GM21786 (cell line): ENCODE results near the gene PIM2.

Experiments used
- ATAC-seq: cut with Tn5 transposase; IDR thresholded peaks from one replicate; pipeline ENCODE4 v1.9.1; 2021; ENCODE audit not compliant: unreplicated experiment

PIM2 gene

DNA sequence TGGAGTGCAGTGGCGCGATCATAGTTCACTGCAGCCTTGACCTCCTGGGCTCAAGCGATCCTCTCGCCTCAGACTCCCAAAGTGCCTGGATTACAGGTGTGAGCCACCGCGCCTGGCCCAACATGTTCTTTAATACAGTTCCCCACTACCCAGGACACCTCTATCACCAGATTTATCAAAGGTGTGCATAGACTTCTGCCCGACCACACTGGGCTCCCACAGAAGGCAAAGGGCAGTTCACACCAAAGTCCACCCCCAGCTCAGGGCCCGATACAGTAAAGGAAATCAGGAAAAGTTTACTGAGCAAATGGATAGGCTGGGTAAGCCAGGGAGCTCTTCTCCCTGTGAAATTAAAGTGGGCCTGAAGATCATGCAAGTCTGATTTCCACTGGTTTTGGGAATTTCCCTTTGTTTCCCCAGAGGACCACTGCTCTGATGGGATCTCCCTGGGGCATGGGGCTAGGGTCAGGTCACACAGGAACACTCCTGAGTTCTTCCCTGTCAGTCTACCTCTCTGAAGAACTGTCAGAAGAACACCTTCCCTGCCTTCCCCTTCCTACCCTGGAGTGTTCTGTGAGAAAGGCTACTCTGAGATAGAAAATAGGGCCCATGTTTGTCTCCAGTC lies 17.7 kb upstream of the PIM2 start:
- ATAC-seq: no peak

DNA sequence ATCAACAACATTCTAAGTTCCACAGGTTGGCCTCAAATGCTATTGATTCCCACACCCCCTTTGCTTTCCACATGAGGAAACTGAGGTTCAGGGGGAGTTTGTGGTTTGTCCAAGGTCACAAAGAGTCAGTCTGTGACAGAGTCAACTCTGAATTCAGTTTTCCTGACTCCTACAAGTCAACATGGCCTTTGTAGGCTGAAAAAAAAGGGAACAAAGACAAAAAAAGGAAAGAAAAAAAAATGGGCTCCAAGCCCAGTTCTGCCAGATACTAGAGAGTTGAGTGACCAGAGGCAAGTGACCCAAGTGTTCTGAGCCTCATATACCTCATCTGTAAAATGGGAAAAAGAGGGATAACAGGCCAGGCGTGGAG lies 16.5 kb upstream of the PIM2 start:
- no peak for ATAC-seq

DNA sequence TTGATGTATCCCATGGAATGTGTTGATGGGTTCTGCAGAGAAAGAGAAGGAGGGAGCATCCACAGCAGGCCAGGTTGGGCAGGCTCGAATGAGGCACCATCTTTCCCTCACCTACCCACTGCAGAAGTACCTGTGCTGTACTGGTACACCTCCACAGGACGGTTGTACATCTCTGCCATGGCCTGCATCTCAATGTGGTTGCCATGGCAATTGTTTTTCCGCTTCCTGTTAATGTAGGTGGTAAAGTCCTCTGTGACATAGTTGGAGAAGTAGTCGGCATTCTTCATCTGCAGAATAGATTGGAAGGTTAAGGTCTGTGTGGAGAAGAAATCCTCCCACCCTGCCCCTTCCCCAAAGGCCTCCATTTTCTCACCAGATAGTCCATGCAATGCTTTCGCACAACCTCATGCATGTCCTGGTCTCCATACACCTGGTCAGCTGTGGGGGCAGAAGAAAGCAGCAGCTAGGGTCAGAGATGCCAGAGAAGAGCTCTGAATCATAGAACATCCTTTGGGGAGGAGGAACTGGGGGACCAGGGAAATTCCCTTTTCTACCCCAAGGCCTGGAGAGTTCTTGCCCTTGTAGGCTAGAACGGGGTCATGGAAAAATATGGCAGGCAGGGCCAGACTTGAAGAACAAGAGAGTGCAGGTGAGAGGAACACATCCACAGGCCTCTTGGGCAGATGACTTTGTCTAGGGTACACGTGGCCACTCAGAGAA lies 15.9 kb upstream of the PIM2 start:
- no peak for ATAC-seq

DNA sequence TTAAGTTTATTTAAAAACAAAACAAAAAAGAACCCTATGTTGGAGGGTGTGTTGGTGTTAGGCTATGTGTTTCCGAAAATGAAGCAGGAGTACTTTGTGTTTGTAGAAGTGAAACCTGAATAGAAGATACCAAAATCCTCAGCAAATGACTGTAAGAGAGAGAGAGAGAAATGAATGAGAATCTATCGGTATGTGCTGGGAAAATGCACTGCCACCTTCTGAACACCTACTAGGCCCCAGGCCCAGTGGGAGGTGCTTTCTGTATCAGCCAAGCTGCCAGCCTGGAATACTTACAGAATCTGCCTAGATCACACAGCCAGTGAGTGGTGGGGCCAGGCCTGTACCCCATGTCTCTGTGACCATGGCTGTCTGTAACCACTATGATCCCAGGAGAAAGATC lies 14.9 kb upstream of the PIM2 start:
- no peak for ATAC-seq

DNA sequence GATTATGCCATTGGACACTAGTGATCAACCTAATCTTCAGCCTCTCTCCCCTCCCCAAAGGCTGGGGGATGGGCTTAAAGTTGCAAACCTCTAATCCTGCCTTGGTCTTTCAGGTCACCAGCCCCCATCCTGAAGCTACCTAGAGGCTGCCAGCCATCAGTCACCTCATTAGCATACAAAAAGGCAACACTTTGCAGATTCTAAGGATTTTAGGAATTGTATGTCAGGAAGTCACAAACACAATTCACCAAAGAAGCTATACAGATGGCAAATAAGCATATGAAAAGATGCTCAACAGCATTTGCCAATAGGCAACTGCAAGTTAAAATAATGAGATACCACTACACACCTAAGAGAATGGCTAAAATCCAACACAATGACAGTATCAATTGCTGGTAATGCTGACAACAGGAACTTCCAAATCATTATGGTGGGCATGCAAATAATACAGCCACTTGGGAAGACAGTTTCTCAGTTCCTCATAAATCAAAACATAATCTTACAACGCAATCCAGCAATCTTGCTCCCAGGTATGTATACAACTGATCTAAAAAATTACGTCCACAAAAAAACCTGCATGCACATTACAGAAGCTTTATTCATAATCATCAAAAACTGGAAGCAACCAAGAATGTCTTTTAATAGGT lies 9.0 kb upstream of the PIM2 start:
- ATAC-seq: no peak

DNA sequence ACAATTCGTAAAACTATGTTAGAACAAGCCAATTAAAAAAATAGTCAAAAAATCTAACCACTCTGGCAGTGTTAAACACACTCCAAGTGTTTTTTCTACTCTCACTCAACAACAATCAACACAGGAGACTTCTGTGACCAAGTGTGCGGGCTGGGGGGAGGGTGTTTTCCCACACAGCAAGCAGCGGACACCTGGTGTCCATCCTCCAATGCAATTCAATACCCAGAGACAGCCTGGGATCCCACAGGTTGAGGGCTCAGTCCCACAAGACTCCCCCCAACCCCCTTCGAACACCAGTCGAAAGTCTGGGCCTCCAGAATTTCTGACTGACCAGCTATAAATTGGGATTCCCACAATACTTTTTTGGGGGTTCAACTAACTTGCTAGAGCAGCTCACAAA lies 8.3 kb upstream of the PIM2 start:
- ATAC-seq: no peak

DNA sequence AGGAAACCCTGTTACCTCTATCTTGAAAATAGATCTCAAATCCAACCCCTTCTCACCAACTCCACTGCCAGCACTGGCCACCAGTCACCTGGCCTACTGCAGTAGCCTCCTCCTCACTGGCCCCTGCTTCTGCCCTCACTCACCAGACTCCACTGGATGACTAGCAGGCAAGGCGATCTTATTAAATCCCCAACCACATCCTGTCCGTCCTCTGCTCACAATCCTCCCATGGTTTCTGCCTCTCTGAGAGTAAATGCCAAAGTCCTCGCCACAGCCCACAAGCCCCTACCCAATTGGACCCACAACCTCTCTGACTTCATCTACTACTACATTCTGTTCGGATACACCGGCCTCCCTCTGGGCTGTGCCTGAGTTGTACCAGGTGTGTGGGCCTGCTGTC lies 5.4 kb upstream of the PIM2 start:
- no peak for ATAC-seq

DNA sequence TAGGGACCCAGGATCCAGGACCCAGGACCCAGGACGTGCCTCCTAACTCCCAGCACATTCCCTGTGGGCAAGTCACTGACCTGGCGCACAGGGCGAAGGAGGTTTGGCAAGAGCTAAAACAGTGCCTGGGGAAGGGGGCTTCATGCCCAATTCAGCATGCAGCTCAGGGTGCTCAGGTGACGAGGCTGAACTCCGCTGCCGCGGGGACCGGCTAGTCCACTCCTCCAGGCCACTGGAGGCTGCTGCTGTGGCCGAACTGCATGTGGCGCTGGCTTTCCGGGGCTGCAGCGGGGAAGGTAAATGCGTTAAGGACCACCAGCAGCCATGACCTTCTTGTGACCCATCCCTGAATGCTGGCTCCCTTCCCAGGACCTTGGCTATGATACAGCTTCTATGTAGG lies 4.9 kb upstream of the PIM2 start:
- no peak for ATAC-seq

DNA sequence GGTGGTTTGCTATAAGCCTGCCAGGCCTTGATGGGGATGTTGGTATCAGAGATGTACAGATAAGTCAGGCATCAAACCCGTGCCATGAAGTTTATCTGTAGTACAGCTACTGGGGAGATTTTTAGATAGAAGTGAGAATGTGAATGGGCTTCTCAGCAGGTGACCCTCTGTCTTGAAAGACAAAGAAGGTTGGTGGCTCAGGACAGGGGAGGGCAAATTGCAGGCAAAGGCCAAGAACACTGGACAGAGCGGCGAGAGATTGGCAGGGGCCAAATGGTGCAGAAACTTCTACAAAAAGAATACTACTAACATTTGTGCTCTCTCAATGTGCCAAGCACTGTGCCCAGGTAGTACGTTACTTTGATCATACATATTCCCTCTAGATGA lies 1.9 kb upstream of the PIM2 start:
- no peak for ATAC-seq

DNA sequence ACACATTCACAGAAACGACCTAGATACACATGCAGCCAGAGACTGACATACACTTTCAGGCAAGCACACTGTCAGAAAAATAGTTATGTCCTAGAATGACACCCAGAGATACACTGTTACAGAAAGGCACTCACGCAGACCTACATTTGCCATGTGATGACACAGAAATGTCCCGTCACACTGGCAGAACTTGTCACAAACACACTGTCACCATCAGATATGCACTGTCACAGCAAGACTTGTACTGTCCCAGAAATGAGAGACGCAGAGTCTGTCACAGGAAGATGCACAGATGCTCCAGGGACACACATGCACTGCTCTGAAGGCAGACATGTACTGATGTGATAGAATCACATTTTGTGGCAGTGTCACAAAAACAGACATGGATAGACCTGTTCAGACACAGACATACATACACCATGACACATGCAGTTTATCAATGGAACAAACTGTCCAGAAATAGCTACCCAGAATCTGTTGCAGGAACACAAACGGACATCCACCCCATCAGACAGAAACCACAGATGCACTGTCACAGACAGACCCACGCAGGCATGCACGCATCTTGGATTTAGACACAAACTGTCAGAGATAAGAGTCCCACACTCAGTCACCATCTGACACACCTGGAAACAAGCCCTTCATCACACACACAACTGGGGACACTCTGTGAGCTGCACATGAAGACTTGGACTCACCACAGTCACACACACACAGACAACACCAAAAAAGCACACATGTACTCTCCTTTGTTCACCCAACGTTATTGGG lies 1.3 kb upstream of the PIM2 start:
- no peak for ATAC-seq

DNA sequence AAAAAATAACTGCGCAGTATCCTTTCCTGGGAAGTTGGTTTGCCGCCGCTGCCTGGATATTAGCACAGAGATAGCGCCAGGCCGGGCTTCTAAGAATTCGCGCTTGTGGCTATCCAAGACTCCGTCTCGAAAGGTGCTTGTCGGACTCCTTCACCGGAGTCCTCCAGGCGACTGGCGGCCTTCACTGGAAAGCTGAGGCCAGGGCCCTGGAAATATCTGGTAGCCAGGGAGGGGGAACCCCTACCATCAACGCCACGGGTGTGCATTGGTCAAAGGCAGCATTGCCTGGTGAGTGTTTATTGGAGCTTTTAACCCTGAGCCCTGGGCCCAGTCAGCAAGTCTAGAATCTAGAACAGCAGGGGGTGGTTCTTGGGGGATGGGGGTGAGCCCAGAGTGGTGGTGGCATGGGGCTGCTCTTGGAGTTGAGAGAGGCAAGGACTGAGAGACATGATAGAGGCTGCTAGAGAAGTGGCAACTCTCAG lies 577 bp upstream of the PIM2 start:
- ATAC-seq: no peak

DNA sequence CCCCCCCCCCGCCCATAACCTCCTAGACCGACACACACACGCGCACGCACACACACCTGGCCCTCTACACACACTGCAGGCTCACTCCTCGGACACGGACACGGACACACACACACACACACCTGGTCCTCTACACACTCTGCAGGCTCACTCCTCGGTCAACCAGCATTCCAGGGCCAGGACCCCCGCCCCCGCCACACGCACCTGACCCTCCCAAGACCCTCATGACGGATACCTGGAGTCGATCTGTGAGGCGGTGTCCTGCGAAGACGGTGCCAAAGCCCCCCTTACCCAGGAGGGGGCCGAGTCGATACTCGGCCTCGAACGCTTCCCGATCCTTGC lies 552 bp downstream of the PIM2 start:
- no peak for ATAC-seq

DNA sequence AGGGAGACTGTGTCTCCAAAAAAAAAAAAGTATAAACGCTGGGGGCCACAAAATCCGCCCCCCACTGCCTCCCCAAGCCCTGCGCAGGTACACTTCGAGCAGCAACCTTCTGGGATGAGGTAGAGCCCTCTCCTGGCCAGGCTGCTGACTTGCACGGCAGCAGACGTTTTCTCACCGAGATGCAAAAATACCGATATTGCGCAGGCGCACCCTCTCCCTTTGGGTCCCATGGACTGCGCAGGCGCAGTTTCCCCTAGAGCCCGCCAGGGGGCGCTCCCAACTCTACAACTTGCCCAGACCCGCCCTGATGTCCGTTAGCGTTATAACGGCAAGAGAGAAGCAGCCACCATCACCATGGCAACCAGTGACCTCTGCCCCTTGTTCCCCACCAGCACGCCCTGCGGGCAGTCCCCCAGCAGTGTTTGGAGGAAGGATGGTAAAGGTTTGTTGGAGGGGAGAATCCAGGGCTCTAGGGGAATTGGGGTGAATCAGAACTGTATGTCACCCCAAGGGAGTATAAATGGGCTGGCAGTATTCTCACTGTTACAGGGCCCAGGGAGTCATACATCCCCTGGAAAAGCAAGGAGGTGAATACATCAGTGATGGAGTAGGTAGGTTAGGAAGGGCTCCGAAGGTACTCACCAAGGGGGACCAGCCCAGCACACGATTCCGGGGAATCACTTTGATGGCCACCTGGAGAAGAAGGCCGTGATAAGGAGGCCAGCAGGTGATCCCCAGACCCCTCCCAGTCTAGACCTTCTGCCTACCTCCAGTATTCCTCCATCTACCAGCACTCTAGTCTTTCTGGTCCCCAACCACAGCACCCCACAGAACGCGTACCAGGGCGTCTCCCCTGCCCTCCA lies 1.5 kb downstream of the PIM2 start:
- peak; percentile 46 for ATAC-seq

DNA sequence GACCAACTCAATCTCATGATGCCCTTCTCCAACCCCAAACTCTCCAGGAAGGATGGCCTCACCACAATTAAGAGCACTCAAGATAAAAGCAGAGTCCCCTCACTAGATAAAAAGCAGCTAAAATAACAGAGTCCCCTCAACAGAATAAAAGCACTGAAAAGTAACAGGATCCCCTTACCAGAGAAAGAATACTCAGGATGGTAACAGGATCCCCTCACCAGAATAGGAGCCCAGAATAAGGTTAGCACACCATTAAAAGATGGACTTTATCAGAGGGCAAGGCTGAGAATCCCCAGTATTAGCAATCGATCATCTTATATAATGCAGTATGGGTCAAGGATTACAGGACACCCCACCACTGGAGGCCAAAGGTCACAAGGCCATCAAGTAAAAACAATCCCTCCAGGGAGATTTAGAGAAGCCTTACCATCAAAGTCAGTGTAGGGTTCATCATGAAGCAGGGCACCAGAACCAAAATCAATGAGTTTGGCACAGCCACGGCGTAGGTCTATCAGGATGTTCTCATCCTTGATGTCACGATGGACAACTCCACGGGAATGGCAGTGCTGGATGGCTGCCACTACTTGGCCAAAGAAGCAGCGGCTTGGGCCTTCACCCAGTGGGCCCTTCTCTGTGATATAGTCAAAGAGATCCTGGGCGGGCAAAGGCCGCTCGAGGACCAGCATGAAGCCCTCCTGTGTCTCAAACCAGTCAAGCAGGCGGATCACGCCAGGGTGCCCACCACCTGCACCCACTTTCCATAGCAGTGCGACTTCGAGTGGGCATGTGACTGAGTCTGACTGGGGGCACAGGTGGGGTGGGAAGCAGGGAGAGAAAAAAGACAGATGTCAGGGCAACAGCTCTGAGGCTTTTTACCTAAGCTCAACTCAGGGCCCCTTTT lies 4.0 kb downstream of the PIM2 start:
- ATAC-seq: no peak

DNA sequence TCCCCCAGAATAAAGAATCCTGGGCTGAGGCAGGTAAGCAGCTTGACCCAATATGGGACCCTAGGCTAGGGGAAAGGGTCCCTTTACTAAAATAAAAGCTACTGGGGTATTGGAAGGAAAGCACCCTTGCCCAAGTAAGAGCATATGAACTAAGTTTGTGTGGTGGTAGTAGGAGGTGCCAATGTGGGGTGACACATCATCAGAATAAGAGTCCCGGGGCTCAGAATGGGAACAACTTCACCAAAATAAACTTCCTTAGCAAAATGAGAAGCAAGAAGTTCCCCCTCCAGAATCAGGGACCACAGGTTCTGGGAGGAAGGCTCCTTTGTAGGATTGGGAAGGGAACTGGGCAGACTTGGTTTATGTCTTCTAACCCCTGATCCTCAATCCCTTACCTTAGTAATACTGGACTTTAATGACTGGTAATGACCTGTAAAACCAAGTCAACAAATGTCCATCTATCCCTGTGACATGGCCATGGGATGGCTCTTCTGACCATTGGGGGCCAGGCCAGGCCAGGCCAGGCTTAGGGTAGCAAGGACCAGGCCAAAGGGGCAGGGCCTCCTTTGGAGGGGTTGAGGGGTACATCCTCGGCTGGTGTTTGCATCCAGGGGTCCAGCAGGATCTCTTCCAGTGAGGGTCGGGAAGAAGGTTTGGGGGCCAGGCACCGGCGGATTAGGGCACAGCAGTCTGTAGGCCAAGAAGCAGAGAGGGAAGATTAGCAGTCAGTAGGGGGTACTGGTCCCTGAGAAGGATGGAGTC lies 5.0 kb downstream of the PIM2 start:
- no peak for ATAC-seq

DNA sequence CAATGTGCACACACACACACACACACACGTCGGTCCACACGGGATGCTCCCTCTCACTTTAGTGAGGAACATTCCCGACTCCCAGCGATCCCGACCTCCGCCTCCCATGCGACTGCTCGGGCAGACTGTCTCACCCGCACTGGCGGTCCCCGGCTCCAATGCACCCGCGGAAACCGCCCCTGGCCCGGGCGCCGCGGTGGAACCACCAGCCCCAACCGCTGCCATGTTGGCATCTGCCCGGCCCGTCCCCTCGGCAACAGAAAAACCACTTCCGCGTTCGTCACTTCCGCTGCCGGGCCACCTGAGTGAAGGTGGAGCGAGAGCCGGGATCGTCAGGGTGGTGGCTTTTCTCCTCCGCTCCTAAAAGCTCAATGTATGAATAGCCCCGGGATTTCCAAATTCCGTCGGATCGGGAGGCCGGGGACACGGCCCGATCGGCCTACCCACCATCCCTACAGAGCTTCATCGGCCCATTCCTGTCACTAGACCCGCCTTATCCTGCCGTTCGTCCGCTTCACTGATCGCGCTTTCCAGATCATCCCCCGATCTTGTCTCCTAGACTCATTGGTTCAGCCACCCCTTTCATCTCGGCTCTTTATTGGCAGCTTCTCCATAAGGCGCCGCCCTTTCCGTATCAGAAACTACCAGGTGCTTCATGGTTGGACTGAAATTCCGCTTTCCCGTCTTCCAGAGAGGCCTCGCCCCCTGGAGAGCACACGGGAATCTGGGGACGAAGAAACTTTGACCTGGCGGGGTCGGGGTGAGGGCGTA lies 7.2 kb downstream of the PIM2 start, which contains the start of gene SLC35A2:
Gene SLC35A2 (minus strand): TSS at position 235 of the 771 bp plus-strand sequence. CDS start 10 bp downstream, at position 225.
- peak; percentile 63 for ATAC-seq

DNA sequence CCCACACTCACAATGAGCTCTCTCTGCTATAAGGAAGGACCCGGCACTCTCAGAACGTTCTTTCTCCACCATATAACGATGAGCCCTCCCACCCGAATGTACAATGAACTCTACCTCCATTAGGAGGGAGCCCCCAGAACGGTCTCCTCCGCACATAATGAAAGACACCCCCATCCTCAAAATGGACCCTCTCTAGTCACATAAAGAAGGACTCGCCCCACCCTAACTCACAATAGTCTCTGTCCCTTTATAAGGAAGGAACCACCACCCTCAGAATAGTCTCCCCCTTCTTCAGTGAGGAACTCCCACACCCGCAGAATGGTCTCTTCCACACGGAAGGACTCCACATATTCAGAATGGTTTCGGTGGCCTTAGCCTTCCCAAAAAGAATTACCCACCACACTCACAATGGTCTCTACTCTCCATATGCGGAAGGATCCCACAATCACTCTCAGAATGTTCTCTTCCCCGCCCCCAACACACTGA lies 7.9 kb downstream of the PIM2 start:
- ATAC-seq: no peak

DNA sequence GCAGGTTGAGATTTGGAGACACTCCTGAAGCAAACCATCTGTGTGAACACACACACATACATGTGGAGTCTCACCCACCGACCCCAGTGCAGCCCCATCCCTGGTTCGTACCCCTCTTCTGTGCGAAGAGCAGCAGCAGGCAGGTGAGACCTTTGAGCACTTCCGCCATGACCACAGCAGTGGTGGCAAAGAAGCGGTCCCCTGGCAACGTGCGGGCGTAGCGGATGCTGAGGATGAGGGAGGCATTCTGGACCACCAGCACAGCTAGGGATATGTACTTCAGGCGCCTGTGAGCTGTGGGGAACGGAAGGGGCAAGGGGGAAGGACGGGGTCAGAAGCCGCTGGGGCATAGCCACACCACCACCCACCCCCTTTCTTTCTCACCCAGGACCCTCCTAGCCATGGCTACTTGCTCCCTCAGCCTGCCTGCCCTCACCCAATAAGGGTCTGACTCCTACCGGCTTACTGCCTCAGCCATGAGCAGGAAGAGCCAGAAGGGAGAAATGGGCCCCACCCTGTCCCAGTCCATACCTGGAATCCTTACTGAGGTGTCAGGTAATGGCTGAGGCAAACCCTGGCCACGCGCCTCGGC lies 9.0 kb downstream of the PIM2 start:
- no peak for ATAC-seq
